ENCODE results near the gene LYL1.
"Not testable (repeated sequence)": the region's sequence is repeated elsewhere in the genome, so short reads cannot be mapped to it uniquely, and the experiment has no call there.

LYL1 gene

DNA sequence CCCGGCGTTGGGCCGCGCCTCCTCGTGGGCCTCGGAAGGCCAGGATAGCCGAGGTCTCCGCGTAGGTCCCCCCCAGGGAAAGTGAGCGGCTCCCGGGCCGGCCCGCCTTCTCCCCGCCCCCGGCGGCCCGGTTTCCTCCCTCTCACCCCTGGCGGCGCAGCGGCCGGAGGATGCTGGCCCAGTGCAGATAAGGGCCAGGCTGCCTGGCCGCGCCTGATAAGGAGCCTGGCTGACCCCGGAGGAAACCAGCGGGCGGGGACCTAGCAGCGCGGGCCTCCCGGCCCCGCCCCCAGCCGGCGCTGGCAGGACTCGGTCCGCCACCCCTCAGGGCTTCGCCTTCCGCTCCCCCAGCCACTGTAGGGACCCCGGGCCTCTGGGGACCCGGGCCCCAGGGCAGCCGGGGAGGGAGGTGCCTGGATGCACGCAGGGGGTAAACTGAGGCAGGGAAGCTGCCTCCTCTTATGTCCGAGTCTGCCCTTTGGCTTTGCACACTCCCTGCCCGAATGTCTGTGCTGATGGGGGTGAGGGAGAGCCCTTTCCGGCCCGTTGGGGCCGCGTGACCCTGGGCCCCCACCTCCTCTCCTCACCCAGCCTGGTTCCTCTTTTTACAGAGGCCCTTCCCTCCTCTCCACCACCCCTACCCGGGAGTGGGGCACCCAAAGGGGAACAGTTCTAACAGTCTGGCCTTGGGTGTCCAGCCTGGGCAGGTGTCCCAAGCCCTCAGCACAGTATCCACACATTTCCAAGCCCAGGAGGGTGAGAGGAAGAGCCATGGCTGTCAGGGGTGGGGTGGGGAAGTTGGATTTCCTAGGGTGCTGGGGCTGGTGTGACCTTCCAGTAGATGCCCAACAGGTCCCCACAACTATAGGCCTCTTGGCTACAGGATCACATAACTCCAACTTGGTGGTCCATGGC is at the start of gene LYL1:
Gene LYL1, minus strand, starts transcription at position 193 of the 915 bp plus-strand sequence. CDS start 1,687 bp downstream, outside the sequence.
- DNase-seq (ENCODE audit: low read depth): peak; percentile 65
- peak within 1 kb of the TSS; percentile 35 for H3K4me3 ChIP-seq (replicated peaks; ENCODE audit: low read depth, low read length)
- TF ChIP-seq, protein P1, sequence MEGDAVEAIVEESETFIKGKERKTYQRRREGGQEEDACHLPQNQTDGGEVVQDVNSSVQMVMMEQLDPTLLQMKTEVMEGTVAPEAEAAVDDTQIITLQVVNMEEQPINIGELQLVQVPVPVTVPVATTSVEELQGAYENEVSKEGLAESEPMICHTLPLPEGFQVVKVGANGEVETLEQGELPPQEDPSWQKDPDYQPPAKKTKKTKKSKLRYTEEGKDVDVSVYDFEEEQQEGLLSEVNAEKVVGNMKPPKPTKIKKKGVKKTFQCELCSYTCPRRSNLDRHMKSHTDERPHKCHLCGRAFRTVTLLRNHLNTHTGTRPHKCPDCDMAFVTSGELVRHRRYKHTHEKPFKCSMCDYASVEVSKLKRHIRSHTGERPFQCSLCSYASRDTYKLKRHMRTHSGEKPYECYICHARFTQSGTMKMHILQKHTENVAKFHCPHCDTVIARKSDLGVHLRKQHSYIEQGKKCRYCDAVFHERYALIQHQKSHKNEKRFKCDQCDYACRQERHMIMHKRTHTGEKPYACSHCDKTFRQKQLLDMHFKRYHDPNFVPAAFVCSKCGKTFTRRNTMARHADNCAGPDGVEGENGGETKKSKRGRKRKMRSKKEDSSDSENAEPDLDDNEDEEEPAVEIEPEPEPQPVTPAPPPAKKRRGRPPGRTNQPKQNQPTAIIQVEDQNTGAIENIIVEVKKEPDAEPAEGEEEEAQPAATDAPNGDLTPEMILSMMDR (IDR thresholded peaks at IDR 0.05; ENCODE audit: low read length, missing control alignments): no peak

DNA sequence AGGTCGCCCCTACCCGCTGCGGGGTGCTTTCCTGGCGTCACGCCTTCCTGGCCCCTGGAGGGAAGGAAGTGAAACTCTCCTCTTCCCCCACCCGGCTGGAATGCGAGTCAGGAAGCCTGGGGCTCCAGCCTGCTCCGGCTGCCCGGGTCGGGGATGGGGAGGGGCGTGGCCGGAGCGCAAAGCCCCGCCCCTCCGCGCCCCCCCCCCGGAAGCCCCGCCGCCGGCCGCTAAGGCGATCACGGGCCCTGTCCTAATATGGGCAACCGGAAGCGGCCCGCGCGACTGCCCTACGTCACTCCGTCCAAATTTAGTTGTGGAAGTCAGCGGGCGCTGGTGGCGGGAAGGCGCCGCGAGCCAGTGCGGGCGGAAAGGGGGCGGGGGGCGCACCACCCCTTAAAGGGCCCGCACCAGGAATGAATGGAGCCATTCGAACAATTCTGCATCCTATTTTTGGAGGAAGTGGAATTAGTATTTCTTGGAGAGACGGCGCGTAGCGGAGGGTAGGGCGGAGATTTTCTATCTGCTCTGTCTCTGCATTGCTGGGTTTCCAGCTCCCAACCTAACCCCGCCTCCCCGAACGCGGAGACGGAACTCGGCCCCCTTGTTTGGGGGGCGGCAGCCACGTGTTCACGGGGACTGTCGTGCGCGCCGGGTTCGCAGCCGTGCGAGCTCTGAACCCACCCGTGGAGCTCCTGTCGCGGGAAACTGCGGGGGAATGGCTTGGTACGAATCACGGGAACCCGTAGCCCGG is 49.1 kb upstream of the LYL1 start:
- H3K4me3 ChIP-seq (replicated peaks; ENCODE audit: low read depth, low read length): peak overlapping the region; percentile 99
- TF ChIP-seq, protein P1 (IDR thresholded peaks at IDR 0.05; ENCODE audit: low read length, missing control alignments): peak; percentile 12
- peak; percentile 98 for DNase-seq (ENCODE audit: low read depth)

DNA sequence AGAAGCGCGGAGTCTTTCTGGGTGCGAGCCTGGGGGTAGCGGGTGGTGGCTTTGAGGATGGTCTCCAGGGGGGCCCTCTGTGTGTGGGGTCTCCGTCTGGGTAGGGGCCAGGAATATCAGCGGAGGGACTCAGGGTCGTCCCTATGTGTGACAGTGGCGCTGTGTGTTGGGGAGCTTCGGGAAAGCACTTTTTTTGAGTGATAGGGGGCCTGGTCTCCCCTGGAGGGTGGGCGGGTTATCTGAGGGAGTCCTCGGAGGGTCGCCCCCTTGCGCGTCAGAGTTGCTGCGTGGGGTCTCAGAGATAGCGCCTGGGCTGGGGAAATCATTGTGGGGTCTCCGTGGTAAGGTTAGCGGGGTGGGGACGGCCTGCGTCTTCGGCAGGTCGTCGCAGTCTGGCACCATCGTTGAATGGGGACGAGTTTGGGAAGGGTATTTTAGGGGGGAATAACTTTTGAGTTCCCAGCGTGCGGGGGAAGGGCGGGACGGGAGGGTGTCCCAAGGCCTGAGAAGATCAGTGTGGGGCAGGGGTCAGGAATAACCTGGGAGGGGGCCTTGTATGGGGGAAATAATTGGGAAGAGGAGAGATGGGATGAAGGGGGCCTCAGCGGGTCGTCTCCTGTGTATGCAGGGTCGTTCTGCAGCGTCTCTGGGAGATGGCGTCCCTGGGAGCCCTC is 48.4 kb upstream of the LYL1 start:
- TF ChIP-seq, protein P1 (IDR thresholded peaks at IDR 0.05; ENCODE audit: low read length, missing control alignments): no peak
- no peak for DNase-seq (ENCODE audit: low read depth)
- peak overlapping the region; percentile 99 for H3K4me3 ChIP-seq (replicated peaks; ENCODE audit: low read depth, low read length)

DNA sequence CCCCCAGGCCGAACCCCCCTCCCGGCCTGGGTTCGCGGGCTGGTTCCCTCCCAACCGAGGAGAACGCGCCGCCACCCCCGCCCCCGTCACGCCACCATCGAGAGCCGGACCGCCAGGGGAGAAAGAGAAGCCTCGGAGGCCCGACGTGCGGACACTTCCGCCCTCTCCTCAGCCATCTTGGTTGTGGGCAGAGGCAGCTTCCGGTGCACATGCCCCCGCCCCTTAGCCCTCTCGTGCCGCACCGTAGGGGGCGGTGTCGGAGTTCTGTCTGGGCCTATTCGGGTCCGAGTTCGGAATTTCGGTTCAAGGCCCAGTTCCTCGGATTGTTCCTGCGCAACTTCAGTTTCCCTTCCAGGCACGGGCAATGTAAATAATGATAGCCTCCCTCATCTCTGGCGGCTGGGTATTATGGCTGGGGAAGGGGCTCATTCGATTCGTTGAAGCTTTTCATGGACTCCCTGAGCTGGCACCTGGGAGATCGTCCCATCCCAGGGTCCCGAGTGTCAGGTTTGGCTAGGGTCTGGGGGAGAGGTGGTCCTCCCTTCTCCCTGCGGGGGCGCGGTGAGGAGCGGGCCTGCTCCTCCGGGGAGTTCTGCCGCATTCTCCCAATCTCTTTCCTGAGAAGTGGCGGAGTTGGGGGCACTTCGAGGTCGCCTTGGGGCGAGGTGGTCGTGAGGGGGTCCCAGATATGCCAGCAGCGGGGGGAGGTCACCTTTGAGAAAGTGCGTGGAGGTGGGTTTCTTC is 47.7 kb upstream of the LYL1 start, which contains the start of the genes IER2 and STX10:
Gene IER2, plus strand, starts transcription at position 225 of the 744 bp plus-strand sequence. CDS start 2,776 bp downstream, outside the sequence.
Gene STX10, minus strand, starts transcription at position 189 of the 744 bp plus-strand sequence. CDS start 202 bp downstream, outside the sequence.
- DNase-seq (ENCODE audit: low read depth): peak; percentile 96
- TF ChIP-seq, protein P1 (IDR thresholded peaks at IDR 0.05; ENCODE audit: low read length, missing control alignments): peak; percentile 51
- peak within 1 kb of the TSS; percentile 99 for H3K4me3 ChIP-seq (replicated peaks; ENCODE audit: low read depth, low read length)

DNA sequence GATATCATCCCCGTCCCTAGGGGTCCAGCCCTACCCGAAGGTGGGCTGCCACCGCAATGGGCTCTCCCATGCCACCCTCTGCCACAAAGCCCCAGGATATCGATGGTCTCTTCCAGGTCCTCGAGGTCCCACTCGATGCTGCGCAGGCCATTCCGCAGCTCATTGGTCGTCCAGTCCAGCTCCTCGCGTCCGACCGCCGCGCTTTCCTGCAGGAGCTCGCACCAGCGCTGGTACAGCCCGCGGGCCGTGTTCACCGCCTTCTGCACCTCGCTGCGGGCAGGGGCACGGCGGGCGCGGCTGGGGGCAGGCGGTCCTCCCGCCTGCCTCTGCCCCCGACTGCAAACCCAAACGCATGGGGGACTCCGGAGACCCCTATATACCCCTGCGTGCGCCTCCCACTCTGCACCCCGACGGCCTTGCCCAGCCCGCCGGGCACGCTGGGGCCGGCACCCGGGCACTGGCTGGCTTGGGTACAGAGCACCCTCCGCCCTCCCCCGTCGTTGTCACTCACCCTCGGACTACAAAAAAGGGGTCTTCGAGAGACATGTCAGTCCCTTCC is 47.0 kb upstream of the LYL1 start:
- peak; percentile 52 for DNase-seq (ENCODE audit: low read depth)
- H3K4me3 ChIP-seq (replicated peaks; ENCODE audit: low read depth, low read length): peak overlapping the region; percentile 99
- TF ChIP-seq, protein P1 (IDR thresholded peaks at IDR 0.05; ENCODE audit: low read length, missing control alignments): no peak

DNA sequence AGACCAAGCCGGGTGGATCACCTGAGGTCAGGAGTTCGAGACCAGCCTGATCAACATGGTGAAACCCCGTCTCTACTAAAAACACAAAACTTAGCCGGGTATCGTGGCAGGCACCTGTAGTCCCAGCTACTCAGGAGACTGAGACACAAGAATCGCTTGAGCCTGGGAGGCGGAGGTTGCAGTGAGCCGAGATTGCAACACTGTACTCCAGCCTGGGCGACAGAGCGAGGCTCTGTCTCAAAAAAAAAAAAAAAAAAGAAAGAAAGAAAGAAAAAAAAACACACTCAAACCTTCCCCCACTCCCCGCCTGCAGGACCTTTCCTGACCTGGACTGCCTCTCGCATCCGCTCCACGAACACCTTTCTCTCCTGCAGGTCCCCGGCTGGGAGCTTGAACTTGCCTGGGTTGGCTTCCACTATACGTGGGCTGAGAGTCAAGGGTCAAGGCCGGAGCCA is 46.5 kb upstream of the LYL1 start:
- not testable (repeated sequence) for DNase-seq (ENCODE audit: low read depth)
- peak overlapping the region; percentile 99 for H3K4me3 ChIP-seq (replicated peaks; ENCODE audit: low read depth, low read length)

Data from fibroblast of pulmonary artery (primary cell).